Hepatocyte (in vitro differentiated cells): Measurements from ENCODE around the gene ESRRG.

ENCODE experiments used
- CTCF ChIP-seq: fragments of 200-600 bp; sonication (generic); IDR thresholded peaks from 2 replicates; pipeline ENCODE4 v1.5.1; 2016; ENCODE audit warnings: antibody characterized with exemption, mild to moderate bottlenecking; ENCODE audit not compliant: poor library complexity
- EZH2 ChIP-seq: fragments of 200-600 bp; sonication (generic); IDR thresholded peaks from 2 replicates; pipeline ENCODE4 v1.6.1; 2016; ENCODE audit warnings: antibody characterized with exemption, mild to moderate bottlenecking, borderline replicate concordance
- EZH2phosphoT487 ChIP-seq: fragments of 200-600 bp; sonication (generic); IDR thresholded peaks from one replicate; pipeline ENCODE4 v1.6.1; 2018; ENCODE audit warnings: antibody characterized with exemption, mild to moderate bottlenecking, low read depth, moderate library complexity; ENCODE audit not compliant: unreplicated experiment, severe bottlenecking

GRCh38 chr1:216722821-216723220 is 408 bp downstream of the ESRRG start:
- TF ChIP-seq CTCF: no peak
- no peak for TF ChIP-seq EZH2phosphoT487
- TF ChIP-seq EZH2: no peak
